Frontal cortex (tissue), 4 donors: ENCODE data around the gene STK11. TPM values are rescaled to one million over a fixed set of nuclear protein-coding genes. Genes with fewer than 3 reads are reported as not detected.

ENCODE experiments used
- DNase-seq, 2 donors: peaks; one replicate each; pipeline ENCODE4 v3.0.0; 2012; ENCODE audit warnings: low spot score in 2 of 2
- FAIRE-seq: peaks from 2 replicates; lab custom pipeline; 2012; peaks lifted over from hg19 to GRCh38; lab: Jason Lieb, UNC
- total RNA-seq: library from RNA; depleted of rRNA; stranded (reverse); fragments of >200 nt; gene quantifications from one replicate; pipeline ENCODE4 v1.2.3, GENCODE V29; 2014
- donor health status: control.
- donor health status: control.
- donor health status: control.

Gene STK11
- total RNA-seq, 1 donor from 2014 or later = 45.7 TPM

DNA sequence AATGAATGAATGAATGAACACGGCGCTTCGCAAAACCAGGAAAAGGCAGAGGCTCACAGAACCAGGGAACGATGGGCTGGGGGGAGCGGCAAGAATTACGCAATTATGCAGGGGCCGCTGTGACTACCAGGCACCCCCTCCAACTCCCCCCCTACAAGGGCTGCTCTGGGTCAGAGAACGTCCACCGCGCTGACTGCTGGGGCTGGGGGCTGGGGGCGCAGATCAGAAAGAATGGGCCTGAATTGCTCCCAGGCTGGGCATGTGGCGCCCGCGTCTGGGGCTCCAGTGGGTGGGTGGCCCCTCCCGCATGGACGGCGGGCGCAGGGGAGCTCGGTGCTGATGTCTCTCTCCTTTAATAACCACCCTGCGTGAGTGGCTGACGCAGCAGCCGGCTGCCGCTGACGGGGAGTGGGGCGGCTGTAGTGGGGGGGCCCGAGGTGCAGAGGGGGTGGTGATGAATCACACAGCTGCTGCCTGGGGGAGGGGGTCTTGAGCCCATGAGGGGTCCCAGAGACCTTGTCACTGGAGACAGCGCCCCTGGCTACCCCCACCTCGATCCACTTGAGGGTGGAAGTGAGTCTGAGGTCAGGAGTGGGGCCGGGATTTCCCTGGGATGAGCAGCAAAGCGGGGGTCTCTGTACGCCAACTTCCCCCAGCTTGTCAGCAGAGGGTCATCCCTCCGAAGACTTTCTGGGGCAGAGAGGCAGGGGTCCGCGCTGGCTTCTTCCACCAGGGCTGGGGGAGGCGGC lies 62.1 kb downstream of the STK11 start:
- no peak for DNase-seq

DNA sequence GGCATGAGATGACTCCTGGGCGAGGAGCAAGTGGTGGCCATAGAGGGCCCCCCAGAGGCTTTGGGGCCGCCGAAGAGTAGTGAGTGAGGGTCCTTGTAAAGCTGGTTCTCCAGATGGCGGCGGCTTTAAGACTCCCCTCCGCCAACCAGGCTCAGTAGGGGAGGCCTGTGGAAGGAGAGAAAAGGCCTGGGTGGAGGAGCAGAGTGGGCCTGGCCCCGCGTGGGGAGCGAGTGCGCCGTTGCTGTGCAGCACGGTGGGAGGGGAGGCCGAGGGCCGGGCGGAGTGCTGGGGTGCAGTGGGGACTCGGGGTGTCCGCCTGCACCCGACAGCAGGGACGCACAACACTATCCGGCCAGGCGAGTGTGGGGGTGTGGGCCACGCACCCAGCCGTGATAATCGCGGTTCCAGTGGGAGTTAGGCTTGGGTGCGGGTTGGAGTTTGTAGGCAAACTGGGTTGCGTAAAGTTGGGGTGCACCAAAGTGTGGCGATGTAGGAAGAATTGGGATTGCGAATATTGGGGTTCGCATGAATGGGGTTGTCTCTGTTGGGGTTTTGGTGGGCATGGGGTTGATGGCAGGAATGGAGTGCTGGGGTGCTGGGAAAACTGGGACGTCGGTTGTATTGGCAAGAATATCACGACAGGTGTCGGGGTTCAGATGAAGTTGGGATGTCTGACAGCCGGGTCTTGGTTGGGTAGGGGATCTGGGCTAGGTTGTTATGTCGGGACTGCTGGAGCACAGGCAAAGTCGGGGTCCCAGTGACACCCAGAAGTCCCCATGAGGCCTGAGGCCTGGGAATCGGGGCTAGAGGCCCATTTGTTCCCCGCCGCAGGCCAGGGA lies 62.9 kb downstream of the STK11 start:
- no peak for DNase-seq
- no peak for FAIRE-seq

More for the DNA sequence above, 62.1 kb downstream of the STK11 start:
- FAIRE-seq = no peak

- DNase-seq = peak; percentile 99 to 100
- FAIRE-seq = peak; percentile 80
These were observed 63.5 kb downstream of the STK11 start, which contains the start of gene CIRBP for GRCh38 chr19:1269065-1269477. Gene CIRBP, plus strand, starts transcription at chr19:1269332. Its CDS starts 1,602 bp downstream, at chr19:1270934.

- FAIRE-seq (no peak), DNase-seq (peak; percentile 78 to 88)
These were observed 64.1 kb downstream of the STK11 start for GRCh38 chr19:1269478-1270212.

DNA sequence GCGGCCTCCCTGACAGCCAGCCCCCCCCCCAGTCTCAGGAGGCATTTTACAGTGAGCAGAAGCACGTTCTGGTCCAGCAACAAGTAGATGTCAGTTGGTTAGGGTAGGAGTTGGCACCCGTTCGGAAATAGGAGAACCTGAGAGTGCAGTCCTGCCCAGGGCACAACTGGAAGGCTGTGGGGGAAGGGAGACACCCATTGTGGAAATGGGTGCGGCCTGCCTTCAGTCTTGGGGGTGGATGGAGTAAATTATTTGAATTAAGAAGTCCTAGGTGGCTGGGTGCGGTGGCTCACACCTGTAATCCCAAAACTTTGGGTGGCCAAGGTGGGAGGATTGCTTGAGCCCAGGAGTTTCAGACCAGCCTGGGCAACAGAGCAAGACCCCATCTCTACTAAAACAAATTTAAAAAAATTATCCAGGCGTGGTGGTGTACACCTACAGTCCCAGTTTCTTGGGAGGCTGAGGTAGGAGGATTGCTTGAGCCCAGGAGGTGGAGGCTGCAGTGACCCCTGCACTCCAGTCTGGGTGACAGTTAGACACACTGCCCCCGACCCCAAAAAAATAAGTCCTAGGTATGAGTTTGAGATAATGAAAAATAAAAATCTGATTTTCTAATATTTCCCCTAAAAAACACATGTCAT lies 64.8 kb downstream of the STK11 start:
- no peak for FAIRE-seq
- no peak for DNase-seq

DNA sequence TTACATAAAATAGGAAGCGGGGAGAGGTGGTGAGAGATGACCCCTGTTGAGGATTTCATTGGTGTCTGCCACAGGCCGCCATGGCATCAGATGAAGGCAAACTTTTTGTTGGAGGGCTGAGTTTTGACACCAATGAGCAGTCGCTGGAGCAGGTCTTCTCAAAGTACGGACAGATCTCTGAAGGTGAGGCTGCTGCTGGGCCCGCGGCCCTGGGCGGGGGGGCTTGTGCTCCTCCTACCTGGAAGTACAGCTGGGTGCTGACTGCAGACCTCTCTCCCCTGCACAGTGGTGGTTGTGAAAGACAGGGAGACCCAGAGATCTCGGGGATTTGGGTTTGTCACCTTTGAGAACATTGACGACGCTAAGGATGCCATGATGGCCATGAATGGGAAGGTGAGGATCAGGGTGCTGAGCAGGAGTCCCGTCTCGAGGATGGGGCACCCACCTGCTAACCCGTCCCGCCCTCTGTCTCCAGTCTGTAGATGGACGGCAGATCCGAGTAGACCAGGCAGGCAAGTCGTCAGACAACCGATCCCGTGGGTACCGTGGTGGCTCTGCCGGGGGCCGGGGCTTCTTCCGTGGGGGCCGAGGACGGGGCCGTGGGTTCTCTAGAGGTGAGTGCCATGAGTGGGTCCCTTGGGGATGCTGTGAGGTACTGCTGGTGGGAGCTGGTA lies 65.4 kb downstream of the STK11 start:
- FAIRE-seq (no peak), DNase-seq (no peak)

GRCh38 chr19:1271528-1272422 lies 66.2 kb downstream of the STK11 start:
- FAIRE-seq (no peak), DNase-seq (no peak)

GRCh38 chr19:1272423-1273262 lies 67.1 kb downstream of the STK11 start:
- no peak for FAIRE-seq

DNA sequence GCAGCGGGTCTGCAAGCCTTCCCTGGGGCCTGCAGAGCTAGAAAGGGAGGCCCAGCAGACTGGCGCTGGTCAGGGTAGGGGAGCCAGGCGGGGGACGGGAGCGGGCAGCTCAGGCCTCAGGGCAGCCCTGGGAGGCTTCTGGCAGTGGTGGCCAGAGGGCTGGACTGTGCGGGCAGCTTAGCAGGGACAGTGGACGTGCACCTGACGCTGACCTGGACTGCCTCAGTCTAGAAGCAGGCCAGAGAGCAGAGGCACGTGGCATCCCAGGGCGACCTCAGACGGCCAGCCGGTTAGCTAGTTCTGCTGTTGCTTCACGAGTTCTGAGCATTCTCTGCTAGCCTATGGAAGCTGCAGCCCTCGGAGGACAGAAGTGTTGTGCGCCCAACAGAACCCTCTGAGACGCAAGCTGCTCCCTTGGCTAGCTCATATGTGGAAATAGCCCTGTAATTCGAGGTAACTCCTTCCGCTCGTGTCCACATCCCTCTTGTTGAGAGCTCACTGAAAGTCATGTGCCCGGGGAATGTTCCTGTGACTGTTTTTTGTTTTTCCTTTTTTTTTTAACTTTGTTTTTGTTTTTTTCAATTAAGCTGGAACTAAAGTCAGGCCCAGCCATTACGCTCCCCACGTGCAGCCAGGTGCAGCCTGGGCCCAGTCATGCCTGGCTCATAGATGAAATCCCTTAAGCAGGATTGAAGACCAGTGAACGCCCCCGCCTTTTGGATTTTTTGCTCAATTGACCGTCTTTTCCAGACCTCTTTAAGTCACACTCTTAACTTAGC lies 67.9 kb downstream of the STK11 start:
- FAIRE-seq (no peak), DNase-seq (no peak)

More at GRCh38 chr19:1272423-1273262, 67.1 kb downstream of the STK11 start:
- DNase-seq = no peak

GRCh38 chr19:1274081-1274851 lies 68.7 kb downstream of the STK11 start:
- FAIRE-seq (no peak), DNase-seq (no peak)

GRCh38 chr19:1274852-1275259 lies 69.3 kb downstream of the STK11 start:
- DNase-seq (no peak), FAIRE-seq (no peak)

GRCh38 chr19:1275260-1275975 lies 69.8 kb downstream of the STK11 start, which contains the start of gene FAM174C:
Gene FAM174C, plus strand, starts transcription at chr19:1275530. Its CDS starts 20 bp downstream, at chr19:1275550.
- no peak for FAIRE-seq

GRCh38 chr19:1275976-1276627 lies 70.5 kb downstream of the STK11 start:
- FAIRE-seq (no peak), DNase-seq (no peak)

More at GRCh38 chr19:1275260-1275975, 69.8 kb downstream of the STK11 start, which contains the start of gene FAM174C:
- peak; percentile 97 to 99 for DNase-seq

DNA sequence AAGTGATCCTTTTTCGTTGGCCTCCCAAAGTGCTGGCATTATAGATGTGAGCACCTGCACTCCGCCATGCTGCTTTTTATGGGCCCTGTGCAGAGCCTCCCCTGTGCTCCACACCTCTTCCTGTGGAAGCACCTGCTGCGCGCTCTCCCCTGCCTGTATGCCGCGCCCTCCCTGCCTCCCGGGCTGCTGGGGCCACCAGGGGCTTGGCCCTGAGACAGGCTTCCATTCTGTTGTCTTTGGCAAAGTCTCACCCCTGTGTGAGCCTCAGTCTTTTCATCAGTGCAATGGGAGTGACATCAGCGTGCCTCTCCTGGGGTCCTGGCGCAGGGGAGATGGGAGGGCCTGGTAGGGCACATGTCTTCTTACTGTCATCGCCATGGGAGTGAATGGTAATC lies 71.0 kb downstream of the STK11 start:
- no peak for FAIRE-seq
- no peak for DNase-seq

GRCh38 chr19:1277061-1277460 lies 71.5 kb downstream of the STK11 start:
- DNase-seq = no peak
- no peak for FAIRE-seq
